Activated CD8-positive, alpha-beta memory T cell treated with anti-CD3 and anti-CD28 coated beads, Interleukin-2, amount 50 U/mL, for 24 hours (primary cell): ENCODE data around the gene BTN2A1.
"Not testable (repeated sequence)": the region's sequence is repeated elsewhere in the genome, so short reads cannot be mapped to it uniquely, and the experiment has no call there.

Experiments
- DNase-seq: peaks from one replicate; pipeline ENCODE4 v3.0.0-alpha.2; 2020; ENCODE audit errors: extremely low read depth

BTN2A1 gene

GRCh38 chr6:26457806-26458688 is at the start of gene BTN2A1:
TSS of gene BTN2A1 (plus strand) at chr6:26457955. CDS start at chr6:26458637, 682 bp downstream.
- DNase-seq, result no peak

GRCh38 chr6:26408828-26409730 is 48.7 kb upstream of the BTN2A1 start:
- DNase-seq, result no peak

DNA sequence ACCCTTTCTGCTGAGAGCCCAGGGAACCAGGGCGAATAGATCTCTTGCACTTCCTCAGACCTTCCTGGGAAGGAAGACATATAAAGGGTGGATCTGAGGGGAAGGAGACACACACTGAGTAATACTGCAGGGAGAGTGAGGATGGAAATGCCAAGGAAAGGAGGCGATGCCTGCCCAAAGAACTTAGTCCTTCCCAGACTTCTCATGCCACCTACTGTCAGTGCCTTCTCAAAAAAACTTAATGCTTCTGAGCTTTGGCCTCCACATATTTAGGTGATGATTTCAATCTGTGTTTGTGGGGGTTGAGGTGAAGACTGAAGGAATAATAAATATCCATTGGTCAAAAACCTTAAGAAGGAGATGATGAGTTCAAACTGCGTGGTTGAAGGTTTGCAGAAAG is 46.0 kb upstream of the BTN2A1 start:
- no peak for DNase-seq

GRCh38 chr6:26412228-26412627 is 45.5 kb upstream of the BTN2A1 start:
- DNase-seq, result no peak

DNA sequence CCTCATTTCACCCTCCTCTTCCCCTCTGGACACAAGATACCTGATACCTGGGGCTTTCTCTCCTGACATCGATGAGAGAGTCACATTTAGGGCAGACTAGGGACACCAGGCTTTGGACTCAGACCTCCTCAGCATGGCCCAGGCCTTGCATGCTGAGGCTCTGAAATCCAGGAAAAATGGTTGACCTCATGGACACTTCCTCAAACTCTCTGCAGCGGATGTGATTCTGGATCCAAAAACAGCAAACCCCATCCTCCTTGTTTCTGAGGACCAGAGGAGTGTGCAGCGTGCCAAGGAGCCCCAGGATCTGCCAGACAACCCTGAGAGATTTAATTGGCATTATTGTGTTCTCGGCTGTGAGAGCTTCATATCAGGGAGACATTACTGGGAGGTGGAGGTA is 44.8 kb upstream of the BTN2A1 start:
- DNase-seq, result no peak

- DNase-seq, result no peak
Observed at GRCh38 chr6:26414281-26414680, 43.5 kb upstream of the BTN2A1 start.

GRCh38 chr6:26415036-26415614 is 42.6 kb upstream of the BTN2A1 start:
- DNase-seq, result no peak

GRCh38 chr6:26415791-26416190 is 42.0 kb upstream of the BTN2A1 start:
- no peak for DNase-seq

DNA sequence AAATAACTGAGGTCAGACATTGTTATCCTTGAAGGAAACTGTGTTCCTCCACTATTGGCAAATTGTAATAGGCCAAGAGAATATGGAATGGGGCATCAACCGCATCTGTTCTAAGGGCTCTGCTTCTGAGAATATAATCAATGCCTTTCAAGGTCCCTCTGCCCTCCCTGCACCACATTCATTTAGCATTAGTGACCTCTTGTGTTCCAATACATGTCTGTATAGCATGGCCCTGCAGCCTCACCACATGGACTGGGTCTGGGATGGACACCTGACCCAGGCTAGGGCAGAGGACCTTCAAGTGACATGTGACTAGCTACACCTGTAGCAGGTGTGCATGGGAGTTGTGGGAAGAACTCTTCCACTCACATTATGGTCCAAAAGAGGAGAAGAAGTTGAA is 41.5 kb upstream of the BTN2A1 start:
- no peak for DNase-seq

- not testable (repeated sequence) for DNase-seq
Observed at GRCh38 chr6:26418077-26418476, 39.7 kb upstream of the BTN2A1 start.

DNA sequence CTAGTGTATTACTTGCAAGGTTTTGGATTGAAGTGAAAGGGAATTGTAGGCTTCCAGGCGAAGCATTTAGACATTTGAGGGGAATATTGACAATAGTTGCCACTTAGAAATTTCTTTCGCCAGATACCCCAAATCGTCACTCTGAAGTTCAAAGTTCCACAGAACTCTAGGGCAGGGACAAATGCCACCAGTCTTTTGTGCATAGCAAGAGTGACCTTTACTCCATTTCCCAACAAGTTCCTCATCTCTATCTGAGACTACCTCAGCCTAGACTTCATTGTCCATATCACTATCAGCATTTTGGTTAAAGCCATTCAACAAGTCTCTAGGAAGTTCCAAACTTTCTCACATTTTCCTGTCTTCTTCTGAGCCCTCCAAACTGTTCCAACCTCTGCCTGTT is 39.0 kb upstream of the BTN2A1 start:
- not testable (repeated sequence) for DNase-seq

GRCh38 chr6:26420688-26421171 is 37.0 kb upstream of the BTN2A1 start:
- DNase-seq, result no peak

- no peak for DNase-seq
Observed at GRCh38 chr6:26421259-26422144, 36.3 kb upstream of the BTN2A1 start.

GRCh38 chr6:26422329-26422728 is 35.4 kb upstream of the BTN2A1 start:
- DNase-seq, result no peak

- DNase-seq, result no peak
Observed at GRCh38 chr6:26426691-26427450, 30.9 kb upstream of the BTN2A1 start.

GRCh38 chr6:26427451-26427809 is 30.3 kb upstream of the BTN2A1 start:
- DNase-seq, result no peak

GRCh38 chr6:26428206-26428605 is 29.5 kb upstream of the BTN2A1 start:
- no peak for DNase-seq

DNA sequence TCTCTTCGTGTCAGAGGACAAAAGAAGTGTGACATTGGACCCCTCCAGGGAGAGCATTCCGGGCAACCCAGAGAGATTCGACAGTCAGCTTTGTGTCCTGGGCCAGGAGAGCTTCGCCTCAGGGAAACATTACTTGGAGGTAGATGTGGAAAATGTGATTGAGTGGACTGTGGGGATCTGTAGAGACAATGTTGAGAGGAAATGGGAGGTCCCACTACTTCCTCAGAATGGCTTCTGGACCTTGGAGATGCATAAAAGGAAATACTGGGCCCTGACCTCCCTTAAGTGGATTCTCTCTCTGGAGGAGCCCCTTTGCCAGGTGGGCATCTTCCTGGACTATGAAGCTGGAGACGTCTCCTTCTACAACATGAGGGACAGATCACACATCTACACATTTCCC is 27.0 kb upstream of the BTN2A1 start:
- no peak for DNase-seq

- DNase-seq, result no peak
Observed at GRCh38 chr6:26431258-26432172, 26.2 kb upstream of the BTN2A1 start.
